ENCODE data around the gene CLDN7.

Gene CLDN7

DNA sequence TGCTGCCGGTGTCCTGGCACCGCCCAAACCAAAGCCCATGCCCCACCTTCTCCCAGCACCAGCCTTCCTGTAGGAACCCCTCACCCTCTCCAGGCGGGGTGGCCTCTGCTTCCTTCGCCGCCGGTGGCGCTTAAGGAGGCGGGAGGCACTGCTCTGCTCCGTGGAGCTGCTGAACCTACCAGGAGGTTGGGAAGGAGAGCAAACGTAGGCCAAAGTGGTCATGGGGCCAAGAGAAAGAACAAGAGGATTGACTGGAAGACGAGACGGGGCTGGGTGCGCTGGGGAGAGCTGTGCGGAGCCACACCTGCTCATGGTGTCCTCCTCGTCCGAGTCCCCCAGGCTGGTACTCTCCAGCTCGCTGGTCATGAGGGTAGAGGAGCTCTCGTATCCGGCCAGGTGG lies 32.8 kb downstream of the CLDN7 start:
- Histone ChIP-seq H3K9ac (ENCODE audit: low read depth, low read length, poor library complexity, severe bottlenecking) (no peak overlapping the region), H3K9me2 (replicated peaks; ENCODE audit: low read depth, low read length) (no peaks in the 10 kb centered on the region), H3K4me1 (ENCODE audit: insufficient read depth, low read length, poor library complexity, severe bottlenecking) (peaks cover 17% of the 10 kb centered on the region), H3K36me3 (ENCODE audit: insufficient read depth, low read length) (peaks cover 42% of the 10 kb centered on the region; the same call in 1 of the 2 replicates), H2AFZ (ENCODE audit: low read length) (no peak overlapping the region), H3K79me2 (ENCODE audit: insufficient read depth, low read length) (peaks cover 58% of the 10 kb centered on the region), H3K4me2 (ENCODE audit: low read depth, low read length, poor library complexity, severe bottlenecking) (no peak overlapping the region), H3K27me3 (ENCODE audit: insufficient read depth, low read length, poor library complexity, severe bottlenecking) (no peaks in the 10 kb centered on the region), H3K9me3 (ENCODE audit: insufficient read depth, low read depth, low read length) (no peaks in the 10 kb centered on the region), H3K4me3 (ENCODE audit: low read length, poor library complexity, severe bottlenecking) (no peak overlapping the region), H4K20me1 (ENCODE audit: insufficient read depth, low read length, poor library complexity, severe bottlenecking) (peaks cover 15% of the 10 kb centered on the region), H3F3A (ENCODE audit: low read depth) (no peaks in the 10 kb centered on the region)
- no peak for TF ChIP-seq EZH2phosphoT487 (IDR thresholded peaks at IDR 0.05; ENCODE audit: borderline replicate concordance)
- TF ChIP-seq, protein P1, sequence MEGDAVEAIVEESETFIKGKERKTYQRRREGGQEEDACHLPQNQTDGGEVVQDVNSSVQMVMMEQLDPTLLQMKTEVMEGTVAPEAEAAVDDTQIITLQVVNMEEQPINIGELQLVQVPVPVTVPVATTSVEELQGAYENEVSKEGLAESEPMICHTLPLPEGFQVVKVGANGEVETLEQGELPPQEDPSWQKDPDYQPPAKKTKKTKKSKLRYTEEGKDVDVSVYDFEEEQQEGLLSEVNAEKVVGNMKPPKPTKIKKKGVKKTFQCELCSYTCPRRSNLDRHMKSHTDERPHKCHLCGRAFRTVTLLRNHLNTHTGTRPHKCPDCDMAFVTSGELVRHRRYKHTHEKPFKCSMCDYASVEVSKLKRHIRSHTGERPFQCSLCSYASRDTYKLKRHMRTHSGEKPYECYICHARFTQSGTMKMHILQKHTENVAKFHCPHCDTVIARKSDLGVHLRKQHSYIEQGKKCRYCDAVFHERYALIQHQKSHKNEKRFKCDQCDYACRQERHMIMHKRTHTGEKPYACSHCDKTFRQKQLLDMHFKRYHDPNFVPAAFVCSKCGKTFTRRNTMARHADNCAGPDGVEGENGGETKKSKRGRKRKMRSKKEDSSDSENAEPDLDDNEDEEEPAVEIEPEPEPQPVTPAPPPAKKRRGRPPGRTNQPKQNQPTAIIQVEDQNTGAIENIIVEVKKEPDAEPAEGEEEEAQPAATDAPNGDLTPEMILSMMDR (conservative IDR thresholded peaks at IDR 0.05; ENCODE audit: low read length), result no peak

DNA sequence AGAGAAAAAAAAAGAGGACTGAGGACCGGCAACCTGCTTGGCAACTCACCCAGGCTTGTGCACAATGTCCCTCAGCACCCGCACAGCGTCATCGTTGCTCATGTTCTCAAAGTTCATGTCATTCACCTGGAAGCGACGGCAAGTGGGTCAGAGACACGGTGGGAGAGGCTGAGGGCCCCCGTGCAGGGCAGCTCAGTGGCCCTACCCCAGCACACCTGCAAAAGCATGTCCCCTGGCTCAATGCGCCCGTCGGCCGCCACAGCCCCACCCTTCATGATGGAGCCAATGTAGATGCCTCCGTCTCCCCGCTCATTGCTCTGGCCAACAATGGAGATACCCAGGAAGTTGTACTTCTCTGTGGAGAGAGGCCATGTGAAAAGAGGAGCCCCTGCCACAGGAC lies 33.4 kb downstream of the CLDN7 start:
- no peak overlapping the region for H3K4me2 ChIP-seq (ENCODE audit: low read depth, low read length, poor library complexity, severe bottlenecking)
- H3K9ac ChIP-seq (ENCODE audit: low read depth, low read length, poor library complexity, severe bottlenecking), result no peak overlapping the region
- no peak overlapping the region for H3K4me3 ChIP-seq (ENCODE audit: low read length, poor library complexity, severe bottlenecking)
- H3K27me3 ChIP-seq (ENCODE audit: insufficient read depth, low read length, poor library complexity, severe bottlenecking), result no peaks in the 10 kb centered on the region
- H3F3A ChIP-seq (ENCODE audit: low read depth), result no peaks in the 10 kb centered on the region
- TF ChIP-seq, protein P1 (conservative IDR thresholded peaks at IDR 0.05; ENCODE audit: low read length), result no peak
- TF ChIP-seq EZH2phosphoT487 (IDR thresholded peaks at IDR 0.05; ENCODE audit: borderline replicate concordance), result no peak
- peaks cover 17% of the 10 kb centered on the region for H3K4me1 ChIP-seq (ENCODE audit: insufficient read depth, low read length, poor library complexity, severe bottlenecking)
- H3K9me2 ChIP-seq (replicated peaks; ENCODE audit: low read depth, low read length), result no peaks in the 10 kb centered on the region
- peaks cover 15% of the 10 kb centered on the region for H4K20me1 ChIP-seq (ENCODE audit: insufficient read depth, low read length, poor library complexity, severe bottlenecking)
- H3K9me3 ChIP-seq (ENCODE audit: insufficient read depth, low read depth, low read length), result no peaks in the 10 kb centered on the region
- peaks cover 46% of the 10 kb centered on the region; the same call in 1 of the 2 replicates for H3K36me3 ChIP-seq (ENCODE audit: insufficient read depth, low read length)
- H3K79me2 ChIP-seq (ENCODE audit: insufficient read depth, low read length), result peaks cover 54% of the 10 kb centered on the region
- H2AFZ ChIP-seq (ENCODE audit: low read length), result no peak overlapping the region

DNA sequence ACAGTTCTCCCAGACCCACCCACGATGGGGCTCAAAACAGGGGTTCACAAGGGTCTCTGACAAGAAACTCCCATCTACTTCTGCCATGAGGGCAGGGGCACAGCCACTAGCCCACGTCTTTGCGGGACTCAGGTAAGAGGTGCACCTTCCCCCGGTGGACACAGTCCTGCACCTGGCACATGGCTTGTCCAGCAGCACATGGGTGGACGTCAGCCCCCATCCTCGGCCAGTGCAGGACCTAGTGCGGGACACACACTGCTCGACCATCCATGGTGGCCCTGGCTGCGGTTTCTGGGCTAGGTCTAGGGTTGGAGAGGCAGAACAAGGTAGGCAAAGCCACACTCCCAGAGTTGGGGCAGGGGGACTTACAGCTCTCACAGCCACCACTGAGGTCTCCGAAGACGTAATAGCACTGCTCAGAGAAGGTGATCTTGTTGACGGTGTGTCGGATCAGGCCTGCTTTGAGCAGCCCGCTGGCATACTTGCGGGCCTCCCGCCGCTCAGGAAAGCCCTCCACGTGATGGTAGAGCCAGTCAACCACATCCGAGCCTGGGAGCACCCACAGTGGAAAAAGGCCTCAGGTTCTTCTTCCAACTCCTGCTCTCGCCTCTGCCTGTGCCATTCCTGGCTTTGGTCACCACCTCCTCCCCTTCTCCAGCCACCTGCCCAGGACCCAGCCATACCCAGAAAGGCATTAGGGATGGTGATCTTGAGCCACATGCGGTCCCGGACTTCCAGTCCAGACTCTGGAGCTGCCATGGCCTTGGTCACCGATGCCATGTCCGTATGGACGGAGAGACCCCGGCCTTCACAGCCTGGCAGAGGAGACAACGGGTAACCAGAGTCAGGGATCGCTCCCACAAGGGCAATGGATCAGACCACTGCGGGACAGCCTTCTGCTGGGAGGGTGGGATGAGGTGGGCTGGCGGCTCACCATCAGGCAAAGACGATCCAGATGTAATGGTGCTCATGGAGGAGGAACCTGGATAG lies 35.3 kb downstream of the CLDN7 start:
- H3K79me2 ChIP-seq (ENCODE audit: insufficient read depth, low read length), result peaks cover 35% of the 10 kb centered on the region
- H4K20me1 ChIP-seq (ENCODE audit: insufficient read depth, low read length, poor library complexity, severe bottlenecking), result peaks cover 6% of the 10 kb centered on the region
- H3F3A ChIP-seq (ENCODE audit: low read depth), result no peaks in the 10 kb centered on the region

More for the DNA sequence above, 35.3 kb downstream of the CLDN7 start:
- no peaks in the 10 kb centered on the region for H3K9me3 ChIP-seq (ENCODE audit: insufficient read depth, low read depth, low read length)
- no peaks in the 10 kb centered on the region for H3K27me3 ChIP-seq (ENCODE audit: insufficient read depth, low read length, poor library complexity, severe bottlenecking)
- H3K9me2 ChIP-seq (replicated peaks; ENCODE audit: low read depth, low read length), result no peaks in the 10 kb centered on the region
- H3K4me1 ChIP-seq (ENCODE audit: insufficient read depth, low read length, poor library complexity, severe bottlenecking), result peaks cover 6% of the 10 kb centered on the region
- H2AFZ ChIP-seq (ENCODE audit: low read length), result no peak overlapping the region
- no peak overlapping the region for H3K9ac ChIP-seq (ENCODE audit: low read depth, low read length, poor library complexity, severe bottlenecking)
- H3K4me2 ChIP-seq (ENCODE audit: low read depth, low read length, poor library complexity, severe bottlenecking), result no peak overlapping the region
- H3K36me3 ChIP-seq (ENCODE audit: insufficient read depth, low read length), result peaks cover 63% of the 10 kb centered on the region; the same call in 1 of the 2 replicates
- TF ChIP-seq EZH2phosphoT487 (IDR thresholded peaks at IDR 0.05; ENCODE audit: borderline replicate concordance), result no peak
- no peak overlapping the region for H3K4me3 ChIP-seq (ENCODE audit: low read length, poor library complexity, severe bottlenecking)
